ENCODE data around the gene ZNF526.

DNA sequence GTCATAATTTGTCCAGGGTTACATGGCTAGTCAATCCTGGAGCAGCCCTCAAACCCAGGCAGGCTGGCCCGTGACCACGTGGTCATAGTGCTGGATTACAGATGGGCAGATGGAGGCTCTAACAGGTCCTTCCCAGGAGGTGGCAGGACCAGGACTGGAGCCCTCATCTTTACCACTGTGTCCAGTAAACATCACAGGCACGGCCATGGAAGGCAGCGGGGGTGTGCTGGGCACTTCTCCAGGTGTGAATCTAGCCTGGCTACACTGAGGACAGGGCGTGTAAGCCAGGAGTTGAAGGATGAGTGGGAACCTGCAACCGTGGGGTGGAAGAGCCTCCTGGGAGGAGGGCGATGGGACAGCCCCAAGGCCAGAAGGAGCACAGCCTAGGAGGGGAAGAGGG, 55.0 kb downstream of the ZNF526 start:
- TF ChIP-seq ZNF384 (IDR thresholded peaks at IDR 0.05) = no peak
- no peak for TF ChIP-seq CTBP1 (IDR thresholded peaks at IDR 0.05; ENCODE audit: borderline replicate concordance)
- no peak for TF ChIP-seq FOXK2 (IDR thresholded peaks at IDR 0.05)
- no peak for TF ChIP-seq ARNT (IDR thresholded peaks at IDR 0.05)
- no peak for TF ChIP-seq FOXA1 (IDR thresholded peaks at IDR 0.05)
- no peak for TF ChIP-seq ELF4 (IDR thresholded peaks at IDR 0.05)
- TF ChIP-seq BHLHE40 (IDR thresholded peaks at IDR 0.05; ENCODE audit: borderline replicate concordance) = no peak
- TF ChIP-seq FOXM1 (IDR thresholded peaks at IDR 0.05; ENCODE audit: borderline replicate concordance) = no peak

Data from HEK293T (cell line).